ENCODE data around the gene SERPINC1. TPM values are rescaled to one million over a fixed set of nuclear protein-coding genes. Genes with fewer than 3 reads are reported as not detected.

SERPINC1 gene
- total and polyA plus RNA-seq, 9 of the 15 experiments (the other 6 are each of a cell fraction or from before 2014, with no cell fraction given) = 0.07 to 1.2 (median 0.50) TPM

DNA sequence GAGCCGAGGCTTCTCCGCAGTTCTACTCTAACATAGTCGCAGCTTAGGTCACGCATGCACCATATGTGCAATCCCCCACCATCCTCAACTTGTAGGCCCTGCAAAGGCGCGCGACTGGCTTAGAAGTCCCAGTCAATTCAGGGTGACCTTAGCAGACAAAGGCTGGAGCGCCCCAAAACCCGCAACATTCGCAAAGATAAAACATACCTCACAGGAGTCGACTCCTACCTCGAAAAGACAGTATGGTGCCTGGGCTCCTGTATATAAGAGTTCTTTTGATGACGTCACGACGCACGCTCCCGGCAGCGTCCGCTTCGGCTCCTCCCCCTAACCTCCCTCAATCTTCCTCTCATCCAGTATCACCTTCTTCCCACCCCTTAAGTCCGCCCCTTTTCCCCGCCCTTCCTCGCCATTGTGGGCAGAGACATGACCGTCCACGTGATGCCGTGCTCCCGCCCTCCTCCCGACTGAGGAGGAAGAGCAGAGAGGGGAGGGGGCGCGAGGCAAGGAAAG lies 49.3 kb downstream of the SERPINC1 start, which contains the start of gene GAS5 (continued):
- TF ChIP-seq ARID3B (CRISPR knock-in tag; IDR thresholded peaks at IDR 0.05; ENCODE audit: borderline replicate concordance) (0 out of 2 replicates have a peak, but pooled peaks have one; percentile 48), RUNX1 (IDR thresholded peaks at IDR 0.05; ENCODE audit: low read depth) (0 out of 2 replicates have a peak, but pooled peaks have one; percentile 36), CEBPB (tag; IDR thresholded peaks at IDR 0.05) (no peak), MTF1 (CRISPR knock-in tag; IDR thresholded peaks at IDR 0.05; ENCODE audit: borderline replicate concordance) (no peak), VEZF1 (CRISPR knock-in tag; IDR thresholded peaks at IDR 0.05) (no peak), ZNF280B (CRISPR knock-in tag; IDR thresholded peaks at IDR 0.05) (no peak), ZNF668 (CRISPR knock-in tag; IDR thresholded peaks at IDR 0.05) (no peak), ILK (tag; IDR thresholded peaks at IDR 0.05; ENCODE audit: borderline replicate concordance, low read depth) (no peak), U2AF2 (optimal IDR thresholded peaks at IDR 0.05; ENCODE audit: low read depth, low read length) (no peak), MBD2 (IDR thresholded peaks at IDR 0.05; ENCODE audit: borderline replicate concordance, low read depth) (peak; percentile 93), PHB2 (IDR thresholded peaks at IDR 0.05; ENCODE audit: low read depth) (no peak)
- TF ChIP-seq, protein P1, sequence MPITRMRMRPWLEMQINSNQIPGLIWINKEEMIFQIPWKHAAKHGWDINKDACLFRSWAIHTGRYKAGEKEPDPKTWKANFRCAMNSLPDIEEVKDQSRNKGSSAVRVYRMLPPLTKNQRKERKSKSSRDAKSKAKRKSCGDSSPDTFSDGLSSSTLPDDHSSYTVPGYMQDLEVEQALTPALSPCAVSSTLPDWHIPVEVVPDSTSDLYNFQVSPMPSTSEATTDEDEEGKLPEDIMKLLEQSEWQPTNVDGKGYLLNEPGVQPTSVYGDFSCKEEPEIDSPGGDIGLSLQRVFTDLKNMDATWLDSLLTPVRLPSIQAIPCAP (CRISPR knock-in tag; IDR thresholded peaks at IDR 0.05; ENCODE audit: borderline replicate concordance) = no peak
- TF ChIP-seq, protein P2, sequence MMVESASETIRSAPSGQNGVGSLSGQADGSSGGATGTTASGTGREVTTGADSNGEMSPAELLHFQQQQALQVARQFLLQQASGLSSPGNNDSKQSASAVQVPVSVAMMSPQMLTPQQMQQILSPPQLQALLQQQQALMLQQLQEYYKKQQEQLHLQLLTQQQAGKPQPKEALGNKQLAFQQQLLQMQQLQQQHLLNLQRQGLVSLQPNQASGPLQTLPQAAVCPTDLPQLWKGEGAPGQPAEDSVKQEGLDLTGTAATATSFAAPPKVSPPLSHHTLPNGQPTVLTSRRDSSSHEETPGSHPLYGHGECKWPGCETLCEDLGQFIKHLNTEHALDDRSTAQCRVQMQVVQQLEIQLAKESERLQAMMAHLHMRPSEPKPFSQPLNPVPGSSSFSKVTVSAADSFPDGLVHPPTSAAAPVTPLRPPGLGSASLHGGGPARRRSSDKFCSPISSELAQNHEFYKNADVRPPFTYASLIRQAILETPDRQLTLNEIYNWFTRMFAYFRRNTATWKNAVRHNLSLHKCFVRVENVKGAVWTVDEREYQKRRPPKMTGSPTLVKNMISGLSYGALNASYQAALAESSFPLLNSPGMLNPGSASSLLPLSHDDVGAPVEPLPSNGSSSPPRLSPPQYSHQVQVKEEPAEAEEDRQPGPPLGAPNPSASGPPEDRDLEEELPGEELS (CRISPR knock-in tag; IDR thresholded peaks at IDR 0.05; ENCODE audit: borderline replicate concordance) = no peak; the same call in 1 of the 2 replicates
- TF ChIP-seq, protein P3, sequence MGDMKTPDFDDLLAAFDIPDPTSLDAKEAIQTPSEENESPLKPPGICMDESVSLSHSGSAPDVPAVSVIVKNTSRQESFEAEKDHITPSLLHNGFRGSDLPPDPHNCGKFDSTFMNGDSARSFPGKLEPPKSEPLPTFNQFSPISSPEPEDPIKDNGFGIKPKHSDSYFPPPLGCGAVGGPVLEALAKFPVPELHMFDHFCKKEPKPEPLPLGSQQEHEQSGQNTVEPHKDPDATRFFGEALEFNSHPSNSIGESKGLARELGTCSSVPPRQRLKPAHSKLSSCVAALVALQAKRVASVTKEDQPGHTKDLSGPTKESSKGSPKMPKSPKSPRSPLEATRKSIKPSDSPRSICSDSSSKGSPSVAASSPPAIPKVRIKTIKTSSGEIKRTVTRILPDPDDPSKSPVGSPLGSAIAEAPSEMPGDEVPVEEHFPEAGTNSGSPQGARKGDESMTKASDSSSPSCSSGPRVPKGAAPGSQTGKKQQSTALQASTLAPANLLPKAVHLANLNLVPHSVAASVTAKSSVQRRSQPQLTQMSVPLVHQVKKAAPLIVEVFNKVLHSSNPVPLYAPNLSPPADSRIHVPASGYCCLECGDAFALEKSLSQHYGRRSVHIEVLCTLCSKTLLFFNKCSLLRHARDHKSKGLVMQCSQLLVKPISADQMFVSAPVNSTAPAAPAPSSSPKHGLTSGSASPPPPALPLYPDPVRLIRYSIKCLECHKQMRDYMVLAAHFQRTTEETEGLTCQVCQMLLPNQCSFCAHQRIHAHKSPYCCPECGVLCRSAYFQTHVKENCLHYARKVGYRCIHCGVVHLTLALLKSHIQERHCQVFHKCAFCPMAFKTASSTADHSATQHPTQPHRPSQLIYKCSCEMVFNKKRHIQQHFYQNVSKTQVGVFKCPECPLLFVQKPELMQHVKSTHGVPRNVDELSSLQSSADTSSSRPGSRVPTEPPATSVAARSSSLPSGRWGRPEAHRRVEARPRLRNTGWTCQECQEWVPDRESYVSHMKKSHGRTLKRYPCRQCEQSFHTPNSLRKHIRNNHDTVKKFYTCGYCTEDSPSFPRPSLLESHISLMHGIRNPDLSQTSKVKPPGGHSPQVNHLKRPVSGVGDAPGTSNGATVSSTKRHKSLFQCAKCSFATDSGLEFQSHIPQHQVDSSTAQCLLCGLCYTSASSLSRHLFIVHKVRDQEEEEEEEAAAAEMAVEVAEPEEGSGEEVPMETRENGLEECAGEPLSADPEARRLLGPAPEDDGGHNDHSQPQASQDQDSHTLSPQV (IDR thresholded peaks at IDR 0.05) = no peak

Measured in K562 (cell line).